Measurements from ENCODE around the gene NUP50.

DNA sequence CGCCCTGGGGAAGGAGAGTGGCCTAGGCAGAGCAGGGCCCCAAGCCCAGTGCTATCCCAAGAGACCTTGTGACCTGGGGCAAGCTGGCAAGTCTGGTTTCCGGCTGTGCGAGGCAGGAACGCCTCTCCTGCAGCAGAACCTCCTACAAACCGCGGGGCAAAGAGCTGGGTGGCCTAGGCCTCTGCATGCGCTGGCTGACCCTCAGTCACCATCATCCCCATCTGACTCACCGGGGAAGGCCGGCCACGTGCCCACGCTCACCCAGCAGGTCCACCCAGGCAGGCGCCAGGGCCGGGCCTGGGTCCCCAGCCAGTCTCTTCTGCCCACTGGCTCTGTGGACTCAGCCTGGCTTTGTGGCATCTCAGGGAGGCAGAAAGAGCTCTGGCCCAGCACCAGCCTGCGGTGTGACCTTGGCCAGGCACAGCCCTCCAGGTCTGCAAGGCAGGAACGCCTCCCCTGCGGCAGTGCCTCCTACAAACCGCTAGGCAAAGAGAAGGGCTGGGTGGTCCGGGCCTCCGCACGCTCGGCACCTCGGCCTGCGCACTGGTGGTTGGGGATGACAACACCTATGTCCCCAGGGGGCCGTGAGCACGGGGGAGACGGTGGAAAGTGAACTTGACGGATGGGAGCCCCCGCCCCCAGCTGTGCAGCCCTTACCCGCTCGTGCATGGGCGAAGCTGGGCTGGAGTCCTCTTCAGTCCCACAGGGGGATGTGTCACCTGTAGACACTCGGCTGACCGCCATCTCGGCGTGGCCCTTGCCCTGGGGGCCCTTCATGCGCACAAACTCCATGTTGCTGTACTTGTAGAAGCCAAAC, 38.8 kb downstream of the NUP50 start:
- TF ChIP-seq REST (IDR thresholded peaks at IDR 0.05; ENCODE audit: insufficient read depth in 1 of 2, low read depth in 2 of 2, low read length in 2 of 2), result no peak
- no peak for TF ChIP-seq TAF1 (IDR thresholded peaks at IDR 0.05; ENCODE audit: borderline replicate concordance, insufficient read depth, low read length)
- no peak for TF ChIP-seq FOXP2 (optimal IDR thresholded peaks at IDR 0.05; ENCODE audit: borderline replicate concordance, extremely low read depth, extremely low read length, insufficient read depth)
